ENCODE measurements around the gene DCAF7. TPM values are rescaled to one million over a fixed set of nuclear protein-coding genes. Genes with fewer than 3 reads are reported as not detected.

The DCAF7 gene
- total and polyA plus RNA-seq, 4 donors, result 13.2 to 24.0 (median 15.0) TPM

GRCh38 chr17:63579633-63580032 is 29.4 kb downstream of the DCAF7 start (continued):
- TF ChIP-seq MAX (IDR thresholded peaks at IDR 0.05), result no peak
- no peak for TF ChIP-seq GABPA (IDR thresholded peaks at IDR 0.05 in 1 of 2, conservative IDR thresholded peaks at IDR 0.05 in 1 of 2)
- no peak for TF ChIP-seq EGR1 (IDR thresholded peaks at IDR 0.05; ENCODE audit: low read depth in 2 of 2)
- no peak for TF ChIP-seq YY1 (IDR thresholded peaks at IDR 0.05)
- TF ChIP-seq RXRA (IDR thresholded peaks at IDR 0.05), result no peak
- TF ChIP-seq RAD21 (IDR thresholded peaks at IDR 0.05), result no peak
- TF ChIP-seq HNF4A (conservative IDR thresholded peaks at IDR 0.05), result no peak

- WGBS, result 97% methylated on average over 5 of the region's 5 CpGs
- Histone ChIP-seq H3K9ac (ENCODE audit: low read depth in 1 of 2, low read length in 2 of 2) (no peak overlapping the region), H3K36me3 (ENCODE audit: control insufficient read depth in 4 of 4, insufficient read depth in 3 of 4, low read depth in 1 of 4, low read length in 3 of 4) (peaks cover 5 to 72% (median 44%) of the 10 kb centered on the region in 4 donors), H3K27me3 (ENCODE audit: control insufficient read depth in 4 of 4, insufficient read depth in 4 of 4, low read length in 3 of 4) (no peaks in the 10 kb centered on the region), H3K27ac (ENCODE audit: low read depth in 1 of 2, low read length in 2 of 2) (no peak overlapping the region), H3K9me3 (ENCODE audit: control insufficient read depth in 4 of 4, low read length in 3 of 4) (no peaks in the 10 kb centered on the region), H3K4me1 (ENCODE audit: control insufficient read depth in 4 of 4, insufficient read depth in 4 of 4, low read length in 3 of 4) (no peaks in the 10 kb centered on the region), H3K4me3 (ENCODE audit: low read depth in 1 of 3, low read length in 3 of 3) (no peak overlapping the region)
- TF ChIP-seq FOXA1 (IDR thresholded peaks at IDR 0.05) (no peak), YY1 (IDR thresholded peaks at IDR 0.05) (no peak), NR2F2 (IDR thresholded peaks at IDR 0.05) (no peak)
- DNase-seq (ENCODE audit: low spot score), result no peak
Measured at GRCh38 chr17:63587770-63588169, 37.5 kb downstream of the DCAF7 start.

- H3K9me3 ChIP-seq (ENCODE audit: control insufficient read depth in 4 of 4, low read length in 3 of 4), result no peaks in the 10 kb centered on the region
Measured at GRCh38 chr17:63588797-63589196, 38.5 kb downstream of the DCAF7 start.

More at GRCh38 chr17:63588797-63589196, 38.5 kb downstream of the DCAF7 start:
- H3K9ac ChIP-seq (ENCODE audit: low read depth in 1 of 2, low read length in 2 of 2), result no peak overlapping the region
- H3K4me3 ChIP-seq (ENCODE audit: low read depth in 1 of 3, low read length in 3 of 3), result no peak overlapping the region
- no peak overlapping the region for H3K27ac ChIP-seq (ENCODE audit: low read depth in 1 of 2, low read length in 2 of 2)
- peaks cover 5 to 66% (median 36%) of the 10 kb centered on the region in 4 donors for H3K36me3 ChIP-seq (ENCODE audit: control insufficient read depth in 4 of 4, insufficient read depth in 3 of 4, low read depth in 1 of 4, low read length in 3 of 4)
- WGBS, result 94% methylated on average over 11 of the region's 11 CpGs
- DNase-seq (ENCODE audit: low spot score), result no peak
- no peaks in the 10 kb centered on the region for H3K27me3 ChIP-seq (ENCODE audit: control insufficient read depth in 4 of 4, insufficient read depth in 4 of 4, low read length in 3 of 4)
- TF ChIP-seq ATF3 (IDR thresholded peaks at IDR 0.05), result no peak
- no peak for TF ChIP-seq REST (IDR thresholded peaks at IDR 0.05)
- TF ChIP-seq TAF1 (conservative IDR thresholded peaks at IDR 0.05), result no peak
- TF ChIP-seq CTCF (IDR thresholded peaks at IDR 0.05; ENCODE audit: low read depth, low read length, missing input control), result no peak
- no peak for TF ChIP-seq HNF4A (conservative IDR thresholded peaks at IDR 0.05)
- TF ChIP-seq FOXA2 (IDR thresholded peaks at IDR 0.05), result no peak
- TF ChIP-seq MAX (IDR thresholded peaks at IDR 0.05), result no peak
- TF ChIP-seq RXRA (IDR thresholded peaks at IDR 0.05), result no peak
- no peak for TF ChIP-seq SP1 (IDR thresholded peaks at IDR 0.05)
- TF ChIP-seq NR2F2 (IDR thresholded peaks at IDR 0.05), result no peak
- no peak for TF ChIP-seq YY1 (IDR thresholded peaks at IDR 0.05)
- no peak for TF ChIP-seq RAD21 (IDR thresholded peaks at IDR 0.05)
- H3K4me1 ChIP-seq (ENCODE audit: control insufficient read depth in 4 of 4, insufficient read depth in 4 of 4, low read length in 3 of 4), result no peaks in the 10 kb centered on the region
